HL-60 (cell line): ENCODE results near the gene DNAAF5.

Experiments
- DNase-seq, 2 experiments: peaks; one replicate each; pipeline ENCODE4 v3.0.0-alpha.2; 2010 to 2020; ENCODE audit warnings: low read depth in 1 of 2, low spot score in 1 of 2
- H3K27ac ChIP-seq: fragments of 250-450 bp; sonication (Bioruptor Pico); replicated peaks from 2 replicates; pipeline ENCODE4 v1.5.1; 2020; ENCODE audit warnings: mild to moderate bottlenecking, moderate library complexity
- H3K27me3 ChIP-seq: fragments of 250-450 bp; sonication (Bioruptor Pico); 2 replicates; pipeline ENCODE4 v1.5.1; 2021; ENCODE audit warnings: mild to moderate bottlenecking, moderate library complexity; ENCODE audit not compliant: insufficient read depth, poor library complexity, severe bottlenecking
- H3K4me3 ChIP-seq: replicated peaks from 2 replicates; pipeline ENCODE4 v1.5.1; 2011; ENCODE audit warnings: mild to moderate bottlenecking, control low read depth, low read length; ENCODE audit not compliant: insufficient read depth
- GABPA ChIP-seq: IDR thresholded peaks from 2 replicates; pipeline ENCODE4 v1.6.1; 2012; ENCODE audit warnings: low read depth
- POLR2AphosphoS5 ChIP-seq: IDR thresholded peaks from 2 replicates; pipeline ENCODE4 v1.6.1; 2012; ENCODE audit warnings: low read depth
- SPI1 ChIP-seq: IDR thresholded peaks from 2 replicates; pipeline ENCODE4 v1.6.1; 2012; ENCODE audit warnings: low read depth, mild to moderate bottlenecking, borderline replicate concordance
- TF ChIP-seq, protein P1 (sequence below): IDR thresholded peaks from one replicate; pipeline ENCODE4 v1.5.1; 2011; ENCODE audit warnings: low read length, control low read depth, inconsistent platforms; ENCODE audit not compliant: insufficient read depth
- TF ChIP-seq, protein P2 (sequence below): IDR thresholded peaks from 2 replicates; pipeline ENCODE4 v1.6.1; 2012; ENCODE audit warnings: low read depth; ENCODE audit not compliant: insufficient replicate concordance

DNAAF5 gene

DNA sequence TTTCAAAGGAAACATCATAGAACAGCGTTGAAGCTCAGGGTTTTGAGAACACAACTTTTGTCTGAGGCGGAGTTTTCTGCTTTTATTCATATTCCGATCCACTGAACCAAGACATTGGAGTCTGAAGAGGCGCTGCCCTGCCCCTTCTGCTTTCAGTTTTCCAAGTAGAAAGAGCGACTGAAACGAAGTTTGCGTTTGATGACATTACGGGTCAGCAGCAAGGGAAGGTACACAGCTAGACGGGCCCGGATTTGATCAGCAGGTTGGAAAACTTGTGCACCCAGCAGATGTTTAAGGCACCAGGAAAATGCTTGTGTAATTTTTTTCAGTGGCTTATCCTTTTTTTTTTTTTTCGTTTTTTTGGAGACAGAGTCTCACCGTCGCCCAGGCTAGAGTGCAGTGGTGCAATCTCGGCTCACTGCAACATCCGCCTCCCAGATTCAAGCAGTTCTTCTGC lies 106.5 kb downstream of the DNAAF5 start:
- Histone ChIP-seq H3K4me3 (no peak overlapping the region), H3K27ac (no peak overlapping the region), H3K27me3 (no peaks in the 10 kb centered on the region)
- TF ChIP-seq, protein P1, sequence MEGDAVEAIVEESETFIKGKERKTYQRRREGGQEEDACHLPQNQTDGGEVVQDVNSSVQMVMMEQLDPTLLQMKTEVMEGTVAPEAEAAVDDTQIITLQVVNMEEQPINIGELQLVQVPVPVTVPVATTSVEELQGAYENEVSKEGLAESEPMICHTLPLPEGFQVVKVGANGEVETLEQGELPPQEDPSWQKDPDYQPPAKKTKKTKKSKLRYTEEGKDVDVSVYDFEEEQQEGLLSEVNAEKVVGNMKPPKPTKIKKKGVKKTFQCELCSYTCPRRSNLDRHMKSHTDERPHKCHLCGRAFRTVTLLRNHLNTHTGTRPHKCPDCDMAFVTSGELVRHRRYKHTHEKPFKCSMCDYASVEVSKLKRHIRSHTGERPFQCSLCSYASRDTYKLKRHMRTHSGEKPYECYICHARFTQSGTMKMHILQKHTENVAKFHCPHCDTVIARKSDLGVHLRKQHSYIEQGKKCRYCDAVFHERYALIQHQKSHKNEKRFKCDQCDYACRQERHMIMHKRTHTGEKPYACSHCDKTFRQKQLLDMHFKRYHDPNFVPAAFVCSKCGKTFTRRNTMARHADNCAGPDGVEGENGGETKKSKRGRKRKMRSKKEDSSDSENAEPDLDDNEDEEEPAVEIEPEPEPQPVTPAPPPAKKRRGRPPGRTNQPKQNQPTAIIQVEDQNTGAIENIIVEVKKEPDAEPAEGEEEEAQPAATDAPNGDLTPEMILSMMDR, result no peak
- TF ChIP-seq POLR2AphosphoS5 (no peak), GABPA (no peak), SPI1 (no peak)
- TF ChIP-seq, protein P2, sequence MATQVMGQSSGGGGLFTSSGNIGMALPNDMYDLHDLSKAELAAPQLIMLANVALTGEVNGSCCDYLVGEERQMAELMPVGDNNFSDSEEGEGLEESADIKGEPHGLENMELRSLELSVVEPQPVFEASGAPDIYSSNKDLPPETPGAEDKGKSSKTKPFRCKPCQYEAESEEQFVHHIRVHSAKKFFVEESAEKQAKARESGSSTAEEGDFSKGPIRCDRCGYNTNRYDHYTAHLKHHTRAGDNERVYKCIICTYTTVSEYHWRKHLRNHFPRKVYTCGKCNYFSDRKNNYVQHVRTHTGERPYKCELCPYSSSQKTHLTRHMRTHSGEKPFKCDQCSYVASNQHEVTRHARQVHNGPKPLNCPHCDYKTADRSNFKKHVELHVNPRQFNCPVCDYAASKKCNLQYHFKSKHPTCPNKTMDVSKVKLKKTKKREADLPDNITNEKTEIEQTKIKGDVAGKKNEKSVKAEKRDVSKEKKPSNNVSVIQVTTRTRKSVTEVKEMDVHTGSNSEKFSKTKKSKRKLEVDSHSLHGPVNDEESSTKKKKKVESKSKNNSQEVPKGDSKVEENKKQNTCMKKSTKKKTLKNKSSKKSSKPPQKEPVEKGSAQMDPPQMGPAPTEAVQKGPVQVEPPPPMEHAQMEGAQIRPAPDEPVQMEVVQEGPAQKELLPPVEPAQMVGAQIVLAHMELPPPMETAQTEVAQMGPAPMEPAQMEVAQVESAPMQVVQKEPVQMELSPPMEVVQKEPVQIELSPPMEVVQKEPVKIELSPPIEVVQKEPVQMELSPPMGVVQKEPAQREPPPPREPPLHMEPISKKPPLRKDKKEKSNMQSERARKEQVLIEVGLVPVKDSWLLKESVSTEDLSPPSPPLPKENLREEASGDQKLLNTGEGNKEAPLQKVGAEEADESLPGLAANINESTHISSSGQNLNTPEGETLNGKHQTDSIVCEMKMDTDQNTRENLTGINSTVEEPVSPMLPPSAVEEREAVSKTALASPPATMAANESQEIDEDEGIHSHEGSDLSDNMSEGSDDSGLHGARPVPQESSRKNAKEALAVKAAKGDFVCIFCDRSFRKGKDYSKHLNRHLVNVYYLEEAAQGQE, result no peak
- no peak for DNase-seq

DNA sequence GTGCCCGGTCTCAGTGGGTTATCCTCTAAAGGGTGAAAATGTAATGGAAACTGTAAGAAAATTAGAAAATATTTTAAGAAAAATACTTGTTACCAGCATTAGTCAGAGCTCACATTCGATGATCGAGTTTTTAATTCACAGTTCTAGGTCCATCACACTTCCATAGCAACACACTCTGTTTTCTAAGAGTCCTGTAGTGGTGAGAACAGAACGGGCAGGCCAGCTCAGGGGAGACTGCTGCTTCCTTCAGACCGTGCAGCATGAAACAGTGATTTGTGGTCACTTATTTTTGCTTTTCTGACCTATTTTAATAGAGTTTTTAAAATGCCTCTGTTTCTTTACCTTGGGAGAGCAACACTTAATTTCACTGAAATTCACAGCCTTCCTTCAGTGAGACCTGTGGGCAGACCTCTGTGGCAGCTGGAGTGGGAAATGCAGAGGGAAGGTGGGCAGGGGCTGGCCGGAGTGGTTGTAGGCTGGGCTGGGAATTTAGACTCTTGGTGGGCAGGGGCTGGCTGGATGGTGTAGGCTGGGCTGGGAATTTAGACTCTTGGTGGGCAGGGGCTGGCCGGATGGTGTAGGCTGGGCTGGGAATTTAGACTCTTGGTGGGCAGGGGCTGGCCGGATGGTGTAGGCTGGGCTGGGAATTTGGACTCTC lies 107.2 kb downstream of the DNAAF5 start:
- Histone ChIP-seq H3K27me3 (no peaks in the 10 kb centered on the region), H3K27ac (no peak overlapping the region), H3K4me3 (no peak overlapping the region)
- TF ChIP-seq POLR2AphosphoS5 (no peak), SPI1 (no peak), GABPA (no peak)
- TF ChIP-seq, protein P2, result no peak
- TF ChIP-seq, protein P1, result no peak
- DNase-seq, result no peak

DNA sequence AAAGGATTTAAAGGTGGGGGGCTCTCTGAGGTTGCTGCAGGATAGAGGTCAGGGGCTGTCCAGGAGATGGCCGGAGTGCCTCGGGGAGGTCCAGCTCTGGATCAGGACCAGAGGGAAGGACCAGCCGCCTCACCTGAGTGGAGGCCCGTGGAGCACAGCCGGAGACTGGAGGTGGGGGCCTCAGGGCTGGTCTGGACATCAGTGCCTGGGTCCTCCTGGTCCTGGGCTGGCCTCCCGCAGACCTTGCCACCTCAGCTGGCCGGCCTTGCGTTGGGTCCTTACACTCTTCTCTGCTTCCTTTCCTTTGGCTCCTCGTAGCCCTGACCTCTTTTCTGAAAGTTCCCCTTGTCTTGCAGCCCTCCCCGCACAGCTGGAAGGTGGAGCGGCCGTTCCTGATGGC lies 107.8 kb downstream of the DNAAF5 start:
- Histone ChIP-seq H3K27me3 (no peaks in the 10 kb centered on the region), H3K4me3 (no peak overlapping the region), H3K27ac (no peak overlapping the region)
- no peak for DNase-seq
- TF ChIP-seq, protein P1, result no peak
- TF ChIP-seq, protein P2, result no peak
- no peak for TF ChIP-seq POLR2AphosphoS5
- no peak for TF ChIP-seq GABPA
- no peak for TF ChIP-seq SPI1
